H9 (cell line): ENCODE results near the gene MRTFA. TPM values are rescaled to one million over a fixed set of nuclear protein-coding genes. Genes with fewer than 3 reads are reported as not detected.

ENCODE experiments used
- DNase-seq: peaks from one replicate; pipeline ENCODE4 v3.0.0-alpha.2; 2017
- H2AFZ ChIP-seq: one replicate; pipeline ENCODE4 v1.6.1; 2013; ENCODE audit warnings: mild to moderate bottlenecking, low read length, control low read depth, moderate library complexity
- H2AK5ac ChIP-seq: 2 replicates; pipeline ENCODE4 v1.6.1; 2013; ENCODE audit warnings: low read length, control low read depth, mixed read lengths; ENCODE audit not compliant: insufficient read length
- H2BK120ac ChIP-seq: one replicate; pipeline ENCODE4 v1.6.1; 2013; ENCODE audit warnings: low read depth, mild to moderate bottlenecking, low read length, control low read depth, inconsistent platforms; ENCODE audit not compliant: poor library complexity, severe bottlenecking
- H2BK12ac ChIP-seq: 2 replicates; pipeline ENCODE4 v1.6.1; 2013; ENCODE audit warnings: low read length, control low read depth, mixed read lengths, low read depth; ENCODE audit not compliant: insufficient read length
- H2BK15ac ChIP-seq: 2 replicates; pipeline ENCODE4 v1.6.1; 2013; ENCODE audit warnings: low read depth, low read length, control low read depth
- H2BK20ac ChIP-seq: one replicate; pipeline ENCODE4 v1.6.1; 2013; ENCODE audit warnings: low read depth, mild to moderate bottlenecking, low read length, control low read depth, inconsistent platforms; ENCODE audit not compliant: poor library complexity, severe bottlenecking
- H2BK5ac ChIP-seq: 2 replicates; pipeline ENCODE4 v1.6.1; 2013; ENCODE audit warnings: low read length, control low read depth, mixed read lengths; ENCODE audit not compliant: insufficient read length
- H3K14ac ChIP-seq: 2 replicates; pipeline ENCODE4 v1.6.1; 2013; ENCODE audit warnings: low read length, control low read depth; ENCODE audit not compliant: insufficient read depth
- H3K18ac ChIP-seq: 2 replicates; pipeline ENCODE4 v1.6.1; 2013; ENCODE audit warnings: low read depth, mild to moderate bottlenecking, mixed read lengths, low read length, control low read depth; ENCODE audit not compliant: insufficient read length
- H3K23ac ChIP-seq: 2 replicates; pipeline ENCODE4 v1.6.1; 2013; ENCODE audit warnings: low read length, control low read depth, mixed read lengths, low read depth; ENCODE audit not compliant: insufficient read length
- H3K23me2 ChIP-seq: 2 replicates; pipeline ENCODE4 v1.6.1; 2013; ENCODE audit warnings: low read depth, mild to moderate bottlenecking, mixed read lengths, low read length, control low read depth; ENCODE audit not compliant: insufficient read length, poor library complexity, severe bottlenecking
- H3K27ac ChIP-seq: 2 replicates; pipeline ENCODE4 v1.5.1; 2013; ENCODE audit warnings: low read length, control low read depth, mixed read lengths, low read depth; ENCODE audit not compliant: insufficient read length
- H3K27me3 ChIP-seq: 2 replicates; pipeline ENCODE4 v1.6.1; 2013; ENCODE audit warnings: low read length, control low read depth, inconsistent platforms; ENCODE audit not compliant: insufficient read depth
- H3K4ac ChIP-seq: 2 replicates; pipeline ENCODE4 v1.6.1; 2013; ENCODE audit warnings: low read depth, mild to moderate bottlenecking, control low read depth, inconsistent platforms, low read length, moderate library complexity
- H3K4me1 ChIP-seq: 2 replicates; pipeline ENCODE4 v1.6.1; 2013; ENCODE audit warnings: low read length, control low read depth, inconsistent platforms; ENCODE audit not compliant: insufficient read depth
- H3K4me2 ChIP-seq: 2 replicates; pipeline ENCODE4 v1.6.1; 2013; ENCODE audit warnings: low read length, control low read depth, mixed read lengths; ENCODE audit not compliant: insufficient read length, insufficient read depth
- H3K56ac ChIP-seq: 2 replicates; pipeline ENCODE4 v1.6.1; 2013; ENCODE audit warnings: low read depth, mild to moderate bottlenecking, mixed read lengths, low read length, control low read depth; ENCODE audit not compliant: insufficient read length
- H3K79me1 ChIP-seq: 2 replicates; pipeline ENCODE4 v1.6.1; 2013; ENCODE audit warnings: low read depth, mild to moderate bottlenecking, moderate library complexity, low read length, control low read depth, inconsistent platforms; ENCODE audit not compliant: insufficient read depth, poor library complexity, severe bottlenecking
- H3K79me2 ChIP-seq: 2 replicates; pipeline ENCODE4 v1.6.1; 2013; ENCODE audit warnings: low read length, control low read depth, inconsistent platforms; ENCODE audit not compliant: insufficient read depth
- H3K9ac ChIP-seq: 2 replicates; pipeline ENCODE4 v1.6.1; 2013; ENCODE audit warnings: low read length, control low read depth, mixed read lengths; ENCODE audit not compliant: insufficient read length; ENCODE audit errors: extremely low read depth
- H3K9me3 ChIP-seq: one replicate; pipeline ENCODE4 v1.6.1; 2013; ENCODE audit warnings: low read depth, low read length, inconsistent platforms; ENCODE audit not compliant: control insufficient read depth
- H3T11ph ChIP-seq: one replicate; pipeline ENCODE4 v1.6.1; 2013; ENCODE audit warnings: mild to moderate bottlenecking, low read length, control low read depth, inconsistent platforms
- H4K20me1 ChIP-seq: one replicate; pipeline ENCODE4 v1.6.1; 2013; ENCODE audit not compliant: control insufficient read depth, insufficient read length, insufficient read depth
- H4K5ac ChIP-seq: 2 replicates; pipeline ENCODE4 v1.6.1; 2013; ENCODE audit warnings: low read depth, mild to moderate bottlenecking, mixed read lengths, low read length, control low read depth; ENCODE audit not compliant: insufficient read length
- H4K8ac ChIP-seq: replicated peaks from 2 replicates; pipeline ENCODE4 v1.6.1; 2013; ENCODE audit warnings: low read length, control low read depth, mixed read lengths, low read depth; ENCODE audit not compliant: insufficient read length
- H4K91ac ChIP-seq: 2 replicates; pipeline ENCODE4 v1.6.1; 2013; ENCODE audit warnings: low read depth, mild to moderate bottlenecking, moderate library complexity, mixed read lengths, low read length, control low read depth; ENCODE audit not compliant: insufficient read length
- H3K27ac Mint-ChIP-seq, 3 experiments: 2 replicates in 2 of 3; 3 replicates in 1 of 3; pipeline ENCODE4 v1.8.0; 2020 to 2021; ENCODE audit warnings: mixed read lengths in 3 of 3, mild to moderate bottlenecking in 1 of 3, moderate library complexity in 1 of 3
- H3K27me3 Mint-ChIP-seq: 2 replicates; pipeline ENCODE4 v1.8.0; 2021; ENCODE audit warnings: low read depth, mild to moderate bottlenecking, moderate library complexity, mixed read lengths
- H3K36me3 Mint-ChIP-seq, 3 experiments: 2 replicates in 2 of 3; 3 replicates in 1 of 3; pipeline ENCODE4 v1.8.0; 2020 to 2021; ENCODE audit warnings: low read depth in 3 of 3, mixed read lengths in 3 of 3; ENCODE audit not compliant: insufficient read depth in 1 of 3
- H3K4me1 Mint-ChIP-seq, 2 experiments: 2 replicates each; pipeline ENCODE4 v1.8.0; 2020; ENCODE audit warnings: mixed read lengths in 2 of 2
- H3K4me3 Mint-ChIP-seq, 2 experiments: 2 replicates in 1 of 2; 3 replicates in 1 of 2; pipeline ENCODE4 v1.8.0; 2020 to 2021; ENCODE audit warnings: mild to moderate bottlenecking in 2 of 2, mixed read lengths in 2 of 2, moderate library complexity in 1 of 2
- H3K9me3 Mint-ChIP-seq, 2 experiments: 2 replicates in 1 of 2; 3 replicates in 1 of 2; pipeline ENCODE4 v1.8.0; 2020; ENCODE audit warnings: mild to moderate bottlenecking in 2 of 2, mixed read lengths in 2 of 2, moderate library complexity in 1 of 2
- WGBS: extraction: QIAGEN DNeasy Blood & Tissue Kit; methylation state at CpG from one replicate; pipeline ENCODE4 v1.1.7; 2013; ENCODE audit warnings: missing lambda C conversion rate, low lambda C conversion rate, mixed read lengths; ENCODE audit not compliant: insufficient read length; ENCODE audit errors: extremely low coverage; 5-methylcytosine and 5-hydroxymethylcytosine counted together
- total RNA-seq: library from RNA; stranded (reverse); gene quantifications from 2 replicates; pipeline ENCODE4 v1.2.1, GENCODE V29; 2021
- TF ChIP-seq, protein P1 (sequence below): fragments of 200-600 bp; sonication (generic); conservative IDR thresholded peaks from 3 replicates; pipeline ENCODE4 v1.8.0; 2021; ENCODE audit warnings: antibody characterized with exemption, mild to moderate bottlenecking

Gene MRTFA
- total RNA-seq, 1 experiment from 2014 or later: 38.1 TPM

DNA sequence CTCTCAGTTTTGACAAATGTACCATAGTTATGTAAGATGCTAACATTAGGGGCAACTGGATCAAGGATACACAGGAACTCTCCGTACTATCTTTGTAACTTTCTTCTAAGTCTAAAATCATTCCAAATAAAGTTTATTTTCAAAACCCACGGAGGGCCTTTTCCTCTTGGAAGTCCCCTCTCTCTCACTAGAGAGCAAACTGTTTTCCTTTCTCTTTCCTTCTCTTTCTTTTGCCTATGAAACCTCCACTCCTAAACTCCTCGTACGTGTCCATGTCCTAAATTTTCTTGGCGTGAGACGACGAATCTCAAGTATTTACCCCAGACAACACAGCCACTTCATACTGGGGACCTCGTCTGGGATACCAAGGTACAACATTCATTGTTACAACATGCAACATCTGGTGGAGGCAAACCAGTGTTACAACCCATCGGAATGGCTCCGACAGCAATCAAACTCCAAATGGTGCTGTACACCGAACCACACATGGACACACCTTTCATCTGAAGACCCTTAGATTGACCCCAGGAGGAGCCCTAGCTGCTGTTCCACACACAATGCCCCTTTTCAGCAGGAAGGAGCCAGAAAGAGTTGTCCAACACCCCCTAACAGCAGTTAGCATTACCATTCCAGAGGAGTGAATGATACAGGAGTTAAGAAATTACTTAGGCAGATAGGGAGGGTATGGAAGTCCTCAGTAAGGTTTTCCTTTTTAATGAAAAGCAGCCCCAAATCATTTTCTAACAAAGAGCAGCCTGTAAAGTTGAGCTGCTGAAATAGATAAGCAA is 158.0 kb downstream of the MRTFA start:
- no peak overlapping the region for H3K18ac ChIP-seq
- no peak overlapping the region for H4K8ac ChIP-seq
- no peak overlapping the region for H2BK15ac ChIP-seq
- H2AFZ ChIP-seq: no peak overlapping the region
- Mint-ChIP-seq H3K27me3 (no peaks in the 10 kb centered on the region), H3K4me3 (no peak overlapping the region), H3K4me1 (peaks cover 19 to 21% of the 10 kb centered on the region in 2 experiments), H3K36me3 (peaks cover 0 to 4% (median 4%) of the 10 kb centered on the region in 3 experiments; a peak in 1 of 7 replicates), H3K9me3 (no peaks in the 10 kb centered on the region), H3K27ac (peak overlapping the region; percentile 8 to 90 (median 66); a peak in 6 of 7 replicates)
- DNase-seq: no peak
- H2AK5ac ChIP-seq: no peak overlapping the region
- no peak overlapping the region for H2BK12ac ChIP-seq
- H3K4me2 ChIP-seq: no peak overlapping the region
- no peak overlapping the region for H2BK120ac ChIP-seq
- no peaks in the 10 kb centered on the region for H3K79me1 ChIP-seq
- no peak overlapping the region for H3K23ac ChIP-seq
- no peaks in the 10 kb centered on the region for H3K23me2 ChIP-seq
- no peaks in the 10 kb centered on the region for H4K20me1 ChIP-seq
- TF ChIP-seq, protein P1, sequence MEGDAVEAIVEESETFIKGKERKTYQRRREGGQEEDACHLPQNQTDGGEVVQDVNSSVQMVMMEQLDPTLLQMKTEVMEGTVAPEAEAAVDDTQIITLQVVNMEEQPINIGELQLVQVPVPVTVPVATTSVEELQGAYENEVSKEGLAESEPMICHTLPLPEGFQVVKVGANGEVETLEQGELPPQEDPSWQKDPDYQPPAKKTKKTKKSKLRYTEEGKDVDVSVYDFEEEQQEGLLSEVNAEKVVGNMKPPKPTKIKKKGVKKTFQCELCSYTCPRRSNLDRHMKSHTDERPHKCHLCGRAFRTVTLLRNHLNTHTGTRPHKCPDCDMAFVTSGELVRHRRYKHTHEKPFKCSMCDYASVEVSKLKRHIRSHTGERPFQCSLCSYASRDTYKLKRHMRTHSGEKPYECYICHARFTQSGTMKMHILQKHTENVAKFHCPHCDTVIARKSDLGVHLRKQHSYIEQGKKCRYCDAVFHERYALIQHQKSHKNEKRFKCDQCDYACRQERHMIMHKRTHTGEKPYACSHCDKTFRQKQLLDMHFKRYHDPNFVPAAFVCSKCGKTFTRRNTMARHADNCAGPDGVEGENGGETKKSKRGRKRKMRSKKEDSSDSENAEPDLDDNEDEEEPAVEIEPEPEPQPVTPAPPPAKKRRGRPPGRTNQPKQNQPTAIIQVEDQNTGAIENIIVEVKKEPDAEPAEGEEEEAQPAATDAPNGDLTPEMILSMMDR: no peak
- H3K79me2 ChIP-seq: peaks cover 2% of the 10 kb centered on the region; the same call in 1 of the 2 replicates
- no peak overlapping the region for H3K56ac ChIP-seq
- H3K9me3 ChIP-seq: no peaks in the 10 kb centered on the region
- H3T11ph ChIP-seq: no peak overlapping the region
- H3K27ac ChIP-seq: no peak overlapping the region
- no peaks in the 10 kb centered on the region for H3K27me3 ChIP-seq
- no CpG with 5 or more reads among the region's 11 CpGs for WGBS
- H4K5ac ChIP-seq: no peak overlapping the region
- H4K91ac ChIP-seq: no peak overlapping the region
- H3K9ac ChIP-seq: no peak overlapping the region
- H3K4ac ChIP-seq: no peak overlapping the region
- H2BK5ac ChIP-seq: no peak overlapping the region
- H3K4me1 ChIP-seq: peaks cover 4% of the 10 kb centered on the region; the same call in 1 of the 2 replicates
- no peak overlapping the region for H2BK20ac ChIP-seq
- no peak overlapping the region for H3K14ac ChIP-seq
